Embryonic facial prominence (tissue), 1 donor: ENCODE measurements around the gene XRN2.
"Not testable (repeated sequence)": the region's sequence is repeated elsewhere in the genome, so short reads cannot be mapped to it uniquely, and the experiment has no call there.

Experiments used
- DNase-seq: peaks from one replicate; pipeline ENCODE4 v3.0.0-alpha.2; 2016; ENCODE audit errors: extremely low spot score

The XRN2 gene

DNA sequence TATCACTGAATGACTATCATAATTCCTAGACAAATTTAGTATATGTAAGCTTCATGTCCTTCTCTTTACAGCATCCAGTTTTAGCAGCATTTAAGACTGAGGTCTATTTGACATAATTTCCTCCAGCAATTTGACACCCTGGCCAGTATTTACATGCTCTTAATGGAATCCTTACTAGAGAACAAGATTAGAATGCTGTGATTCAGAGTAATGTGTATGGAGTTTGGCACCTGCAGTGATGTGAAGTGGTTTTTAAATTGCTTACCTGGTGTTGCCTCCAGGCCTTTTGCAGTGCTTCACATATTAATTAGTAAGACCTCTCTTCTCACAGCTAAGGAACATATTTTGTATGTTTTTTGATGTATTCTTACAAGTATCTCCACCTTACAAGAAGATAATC lies 84.4 kb downstream of the XRN2 start:
- DNase-seq = no peak

DNA sequence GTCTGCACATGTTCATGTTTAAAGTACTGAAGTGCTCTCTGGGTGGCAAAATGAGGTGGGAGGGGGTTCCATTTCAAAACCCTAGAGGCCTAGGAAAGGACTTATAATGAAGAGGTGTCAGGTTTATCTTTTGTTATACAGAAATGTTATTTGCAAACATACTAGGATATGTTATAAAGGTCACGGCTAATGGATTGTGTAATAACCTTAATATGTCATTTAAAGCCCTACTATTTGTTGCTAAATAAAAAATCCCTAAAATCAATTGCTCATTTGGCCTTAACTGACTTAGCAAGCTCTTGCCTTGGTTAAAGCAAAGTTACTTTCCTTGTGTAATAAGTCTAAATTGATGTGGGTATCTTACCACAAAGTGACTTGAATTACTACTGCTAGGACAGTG lies 85.4 kb downstream of the XRN2 start:
- no peak for DNase-seq

DNA sequence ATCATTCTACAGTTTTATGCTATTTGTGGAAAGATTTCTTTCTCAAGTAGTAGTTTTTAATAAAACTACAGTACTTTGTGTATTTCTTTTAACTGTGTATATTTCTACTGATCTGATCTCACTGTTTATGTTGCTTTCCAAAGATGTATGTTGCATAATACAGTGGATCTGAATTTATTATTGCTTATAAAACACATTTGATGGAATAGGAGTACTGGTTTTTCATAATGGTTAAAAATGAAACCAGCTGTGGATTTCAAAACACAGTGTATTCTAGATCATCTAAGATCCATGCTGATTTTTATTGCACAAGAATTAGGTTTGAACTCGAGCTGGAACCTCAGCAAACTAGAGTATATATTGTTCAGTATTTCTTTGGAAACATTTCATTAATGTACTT lies 86.2 kb downstream of the XRN2 start:
- no peak for DNase-seq

DNA sequence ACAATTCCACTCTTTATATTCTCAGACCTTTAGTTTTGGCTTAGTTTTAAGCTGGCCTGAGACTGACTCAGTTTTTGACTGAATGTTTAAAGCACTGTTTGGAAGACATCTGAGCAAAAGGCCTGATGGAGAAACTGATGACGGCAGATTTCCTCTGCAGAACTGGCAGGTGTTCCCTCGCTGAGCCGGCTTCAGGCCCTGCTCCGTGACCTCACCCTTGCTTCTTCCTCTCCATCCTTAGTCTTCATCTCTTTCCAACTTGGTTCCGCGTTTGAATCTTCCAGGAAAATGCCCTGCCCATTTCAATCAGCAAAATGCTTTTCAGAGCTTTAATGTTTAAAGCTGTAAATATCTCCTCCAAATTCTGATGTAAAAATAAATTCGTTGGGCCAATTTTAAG lies 87.6 kb downstream of the XRN2 start:
- DNase-seq = no peak

DNA sequence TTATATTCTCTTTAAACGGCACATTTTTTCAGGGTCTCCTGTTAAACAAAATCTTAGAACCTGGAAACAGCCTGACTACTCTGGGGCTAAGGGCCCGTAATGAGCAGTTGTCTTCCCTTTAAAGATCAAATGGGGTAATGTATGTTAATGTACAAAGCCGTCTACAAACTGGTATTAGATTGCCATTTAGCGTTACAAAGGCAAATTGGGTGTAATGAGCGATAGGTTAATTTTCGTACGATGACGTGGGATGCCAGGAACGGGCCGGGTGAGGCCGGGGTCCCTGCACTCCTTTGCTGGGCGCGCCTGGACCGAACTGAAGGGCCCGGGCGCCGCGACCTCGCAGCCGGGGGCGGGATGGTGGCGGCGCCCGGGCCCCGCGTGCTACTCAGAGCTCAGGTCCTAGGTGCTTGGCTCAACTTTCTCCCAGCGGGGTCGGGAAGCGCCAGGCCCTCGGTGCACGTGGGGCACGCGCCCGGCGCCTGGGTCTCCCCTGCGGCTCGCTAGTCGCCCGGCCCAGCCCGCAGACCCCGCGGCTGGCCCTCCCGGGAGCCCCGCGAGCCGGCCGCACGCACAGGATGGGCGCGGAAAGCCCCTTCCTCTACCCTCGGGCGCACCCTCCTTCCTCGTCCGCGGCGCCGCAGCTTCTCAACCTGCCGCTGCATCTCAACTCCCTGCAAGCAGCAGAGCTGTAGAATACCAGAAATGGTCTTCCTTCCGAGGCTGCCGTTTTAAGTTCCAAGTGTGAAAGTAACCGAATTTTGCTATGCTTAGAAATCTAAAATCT lies 88.2 kb downstream of the XRN2 start:
- no peak for DNase-seq

DNA sequence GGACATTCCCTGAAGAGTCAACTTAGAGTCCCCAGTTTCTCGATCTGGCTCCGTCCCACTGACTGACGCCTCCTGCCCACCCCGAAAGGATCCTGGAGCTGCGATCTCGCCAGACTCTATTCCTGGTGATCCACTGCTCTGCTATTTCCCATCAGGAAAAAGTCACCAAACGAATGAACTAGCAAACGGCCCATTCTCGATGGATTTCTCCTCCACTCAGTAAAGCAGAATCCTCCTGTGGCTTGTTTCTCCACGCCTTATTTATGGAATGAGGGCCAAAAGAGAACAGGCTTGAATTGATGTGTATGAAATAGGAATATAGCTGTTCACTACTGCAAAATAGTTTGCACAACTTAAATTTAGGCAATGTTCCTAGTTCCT lies 88.8 kb downstream of the XRN2 start:
- DNase-seq = no peak

DNA sequence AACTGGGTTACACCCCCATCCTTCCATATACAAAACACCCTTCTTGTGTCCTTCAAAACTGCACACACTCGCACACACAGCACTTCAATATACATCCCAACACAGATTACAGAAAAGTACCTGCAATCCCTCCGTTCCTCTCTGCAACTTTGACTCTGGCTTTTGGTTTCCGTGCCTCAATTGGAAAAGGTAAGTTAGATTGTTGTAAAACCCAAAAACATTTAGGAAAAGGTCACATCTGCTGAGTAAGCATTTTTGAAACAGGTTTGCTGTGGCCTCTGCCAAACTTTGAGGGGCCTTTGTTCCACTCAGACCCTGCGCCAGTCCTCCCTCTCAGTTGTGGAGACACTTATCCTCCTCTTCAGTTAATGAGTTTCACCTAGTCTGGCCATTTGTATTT lies 90.0 kb downstream of the XRN2 start:
- DNase-seq = no peak

DNA sequence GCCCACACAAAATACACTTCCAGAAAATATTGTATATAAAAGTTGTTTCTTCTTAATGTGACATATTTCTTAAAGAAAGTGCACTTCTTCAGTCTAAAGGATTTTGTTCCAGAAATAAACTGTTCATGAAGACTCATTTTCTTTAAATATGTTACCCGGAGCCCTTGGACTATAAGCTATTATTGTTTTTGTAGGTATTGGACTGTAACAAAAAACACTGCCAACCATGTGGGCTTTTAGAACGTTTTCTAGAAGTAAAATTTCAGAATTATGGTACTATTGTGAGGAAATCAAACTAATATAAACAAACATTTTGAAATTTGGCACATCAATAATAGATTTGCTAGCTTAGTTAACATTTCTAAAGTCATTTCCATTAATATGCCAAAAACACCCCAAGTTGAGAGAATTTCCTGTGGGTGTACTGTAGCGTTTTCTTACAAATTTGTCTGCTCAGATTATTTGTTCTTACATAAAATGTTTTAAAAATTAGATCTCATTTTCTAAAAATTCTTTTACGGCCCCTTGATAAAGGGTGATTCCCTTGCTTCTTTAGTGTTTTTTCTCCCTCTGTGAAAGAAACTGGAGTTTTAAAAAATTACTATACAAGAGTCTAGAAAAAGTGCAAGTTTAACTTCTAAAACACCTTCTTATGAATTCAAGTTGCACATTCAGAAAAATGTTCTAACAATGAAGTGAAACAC lies 90.8 kb downstream of the XRN2 start:
- no peak for DNase-seq

DNA sequence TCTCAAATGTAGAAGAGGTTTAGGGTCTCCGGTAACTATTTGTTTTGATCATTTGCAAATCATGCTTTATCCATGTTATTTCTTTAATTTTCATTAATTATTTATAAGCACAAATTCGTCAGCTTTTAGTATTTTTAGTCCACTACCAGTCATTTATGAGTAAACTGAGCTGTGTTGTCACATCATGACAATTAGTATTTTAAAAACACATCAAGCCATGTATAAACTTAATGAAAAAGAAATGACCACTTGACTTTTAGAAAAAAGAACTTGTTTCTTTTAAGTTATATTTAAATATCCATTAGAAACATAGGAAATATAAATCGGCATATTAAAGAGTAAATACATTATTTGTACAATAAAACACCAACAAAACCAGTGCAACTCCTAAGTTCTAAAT lies 91.4 kb downstream of the XRN2 start:
- DNase-seq = no peak

DNA sequence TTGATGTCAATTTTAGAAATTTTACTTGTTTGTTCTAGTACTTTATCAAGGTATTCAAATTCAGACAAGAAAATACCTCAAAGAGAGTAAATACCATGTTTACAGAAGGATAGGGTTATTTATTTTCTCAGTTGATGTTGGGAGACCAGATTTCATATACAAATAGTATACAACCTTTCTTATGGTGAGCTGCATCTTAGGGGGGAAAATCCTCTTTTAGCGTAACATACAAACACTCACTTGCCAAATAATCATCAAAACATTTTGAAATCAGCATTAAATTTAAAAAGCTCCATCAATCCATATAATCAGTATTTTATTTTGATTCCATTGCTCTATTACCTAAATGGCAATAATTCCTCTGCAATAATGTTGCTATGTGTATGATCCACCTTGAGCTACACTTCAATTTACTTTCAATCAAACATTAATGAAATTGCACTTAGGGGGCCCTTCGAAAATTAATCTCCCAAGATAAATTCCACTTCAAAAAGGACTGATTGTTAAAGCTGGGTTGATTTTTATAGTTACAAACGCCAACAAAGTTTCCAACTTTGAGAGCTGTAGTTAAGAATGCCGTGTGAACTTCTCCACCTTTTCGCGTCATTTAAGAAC lies 92.0 kb downstream of the XRN2 start:
- no peak for DNase-seq

DNA sequence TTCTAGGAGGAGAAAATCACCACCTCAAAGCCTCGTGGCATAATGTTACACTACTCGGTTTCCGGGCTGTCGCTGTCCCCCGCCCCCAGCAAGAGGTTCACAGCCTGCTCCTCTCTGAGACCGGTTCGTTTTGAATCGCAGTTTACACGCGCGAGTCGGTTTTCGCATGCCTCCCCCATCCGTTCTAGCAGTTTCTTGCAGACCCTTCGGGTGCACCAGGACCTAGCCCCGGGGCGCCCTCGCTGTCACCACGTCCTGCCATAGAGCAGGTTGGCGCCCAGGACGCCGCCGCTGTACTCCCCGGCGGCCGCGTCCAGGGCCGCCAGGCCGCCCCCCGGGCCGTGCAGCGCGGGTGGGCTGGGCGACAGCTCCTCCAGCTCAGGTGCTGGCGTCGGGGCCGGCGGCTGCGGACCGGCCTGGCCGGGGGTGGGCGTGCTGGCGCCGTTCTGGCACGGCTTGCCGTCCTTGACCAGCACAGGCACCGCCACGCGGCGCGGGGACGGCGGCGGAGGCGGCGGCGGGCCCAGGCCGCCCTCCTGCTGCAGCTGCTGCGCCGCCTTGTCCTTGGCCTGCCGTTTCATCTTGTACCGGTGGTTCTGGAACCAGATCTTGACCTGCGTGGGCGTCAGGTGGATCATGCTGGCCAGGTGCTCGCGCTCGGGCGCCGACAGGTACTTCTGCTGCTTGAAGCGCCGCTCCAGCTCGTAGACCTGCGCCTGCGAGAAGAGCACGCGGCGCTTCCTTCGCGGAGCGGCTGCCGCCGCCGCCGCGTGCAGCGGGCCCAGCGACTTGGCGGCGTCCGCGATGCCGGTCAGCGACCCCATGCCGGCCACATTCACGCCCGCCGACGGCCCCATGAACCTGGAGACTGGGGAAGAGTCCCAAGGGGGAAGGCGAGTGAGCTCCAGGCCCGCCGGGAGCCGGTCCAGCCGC lies 92.8 kb downstream of the XRN2 start:
- DNase-seq = no peak

DNA sequence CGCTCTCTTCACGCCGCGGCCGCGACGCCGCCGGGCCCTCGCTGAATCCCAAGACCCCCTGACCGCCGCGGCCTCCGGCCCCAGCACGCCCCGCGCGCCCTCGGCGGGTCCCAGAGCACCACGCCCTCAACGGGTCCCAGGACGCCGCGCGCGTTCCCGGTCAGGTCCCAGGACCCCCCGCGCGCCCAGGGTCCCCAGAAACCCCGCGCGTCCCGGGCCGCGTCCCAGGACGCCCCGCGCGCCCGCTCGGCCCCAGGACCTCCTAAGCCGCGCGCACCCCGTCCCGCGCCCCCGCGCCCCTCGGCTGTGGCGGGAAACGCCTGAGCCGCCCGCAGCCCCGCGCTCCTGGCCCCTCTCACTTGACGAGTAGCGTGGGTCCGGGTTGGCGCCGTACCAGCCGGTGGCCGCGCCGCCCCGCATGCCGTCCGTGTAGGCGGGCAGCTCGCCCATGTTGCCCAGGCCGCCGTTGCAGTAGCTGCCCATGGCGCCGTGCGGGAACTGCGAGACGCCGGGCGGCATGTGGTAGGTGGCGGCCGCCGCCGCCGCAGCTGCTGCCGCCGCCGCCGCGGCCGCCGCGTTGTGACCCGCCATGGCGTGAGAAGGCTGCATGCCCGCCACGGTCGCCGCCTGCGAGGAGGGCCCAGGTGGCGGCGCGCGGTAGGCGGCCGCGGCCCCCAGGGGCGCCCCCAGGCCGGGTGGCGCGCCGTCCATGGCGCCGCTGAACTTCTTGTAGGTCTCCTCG lies 93.6 kb downstream of the XRN2 start:
- DNase-seq = no peak

DNA sequence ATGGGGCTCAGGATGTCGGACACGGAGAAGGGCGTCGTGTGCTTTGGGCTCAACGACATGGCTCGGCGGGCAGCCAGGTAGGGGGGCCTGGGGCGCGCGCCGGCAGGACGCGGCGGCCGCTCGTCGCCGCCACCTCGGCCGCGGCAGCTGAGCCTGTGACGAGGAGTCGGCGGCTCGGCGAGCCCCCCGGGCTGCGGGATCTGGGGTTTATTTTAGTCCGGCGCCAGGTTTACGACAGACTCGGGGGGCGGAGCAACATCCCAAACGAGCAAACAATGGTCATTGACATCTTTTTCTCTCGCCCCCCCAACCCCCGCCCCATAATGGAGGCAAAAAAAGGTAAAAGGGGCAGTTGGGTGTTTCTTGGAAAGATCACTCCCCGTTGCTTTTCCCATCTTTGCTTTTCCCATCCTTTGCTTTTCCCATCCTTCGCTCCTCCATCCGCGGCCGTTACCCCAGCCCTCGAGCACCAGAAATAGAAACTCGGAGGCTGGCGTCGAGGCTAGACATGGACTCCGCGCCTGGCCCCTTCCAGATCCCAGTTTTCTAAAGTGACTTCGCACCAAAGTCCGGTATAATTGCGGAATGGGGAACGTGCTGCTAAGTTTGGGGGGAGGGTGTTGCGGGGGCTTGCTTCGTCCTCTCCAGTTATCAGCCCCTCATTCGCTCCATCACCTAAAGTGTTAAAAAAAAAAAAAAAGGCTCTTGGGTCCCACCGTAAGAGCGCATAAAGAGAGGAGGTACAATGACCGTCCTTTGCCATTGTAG lies 94.4 kb downstream of the XRN2 start, which contains the start of gene NKX2-4:
NKX2-4 (minus strand) TSS at position 186 of the 768 bp plus-strand sequence; CDS start at position 59, 127 bp downstream.
- no peak for DNase-seq

DNA sequence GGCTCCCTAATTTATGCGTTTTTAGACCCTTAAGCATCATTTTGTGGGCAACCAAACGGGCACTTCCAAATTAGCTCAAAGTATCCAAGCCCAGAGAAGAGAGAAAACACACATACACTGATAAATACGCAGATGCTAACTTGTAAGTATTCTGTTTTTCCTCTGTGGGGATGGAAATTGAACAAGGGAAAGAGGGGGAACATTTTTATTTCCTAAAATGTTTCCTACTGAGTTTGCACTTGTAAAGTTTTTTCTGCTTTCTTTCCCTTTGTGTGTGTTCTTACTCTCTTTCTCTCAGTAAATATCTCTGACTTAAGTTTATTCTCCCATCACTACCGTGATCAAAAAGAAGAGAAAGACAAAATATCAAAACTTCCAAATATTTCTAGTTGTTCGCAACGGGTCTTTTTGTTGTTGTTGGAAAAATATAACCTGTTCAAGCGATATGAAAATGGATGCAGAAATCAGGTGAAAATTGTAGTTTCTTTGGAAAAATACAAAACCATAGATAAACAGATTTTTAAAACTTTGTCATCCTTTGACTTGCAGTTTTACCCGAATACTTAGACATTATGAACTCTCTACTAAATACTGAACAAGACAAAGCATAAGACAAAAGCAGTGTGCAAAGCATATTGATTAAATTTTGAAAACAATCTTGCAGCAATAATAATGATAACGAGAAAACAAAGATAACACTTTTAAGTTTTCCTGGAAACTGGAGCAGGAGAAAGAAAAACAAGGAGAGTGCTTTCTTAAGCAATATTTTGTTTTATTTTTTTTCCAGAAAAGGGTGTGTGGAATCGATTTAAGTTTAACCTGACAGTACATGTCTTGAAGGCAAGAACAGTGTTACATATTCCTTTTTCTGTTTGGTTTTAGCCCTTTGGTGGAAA lies 95.2 kb downstream of the XRN2 start:
- DNase-seq = no peak

DNA sequence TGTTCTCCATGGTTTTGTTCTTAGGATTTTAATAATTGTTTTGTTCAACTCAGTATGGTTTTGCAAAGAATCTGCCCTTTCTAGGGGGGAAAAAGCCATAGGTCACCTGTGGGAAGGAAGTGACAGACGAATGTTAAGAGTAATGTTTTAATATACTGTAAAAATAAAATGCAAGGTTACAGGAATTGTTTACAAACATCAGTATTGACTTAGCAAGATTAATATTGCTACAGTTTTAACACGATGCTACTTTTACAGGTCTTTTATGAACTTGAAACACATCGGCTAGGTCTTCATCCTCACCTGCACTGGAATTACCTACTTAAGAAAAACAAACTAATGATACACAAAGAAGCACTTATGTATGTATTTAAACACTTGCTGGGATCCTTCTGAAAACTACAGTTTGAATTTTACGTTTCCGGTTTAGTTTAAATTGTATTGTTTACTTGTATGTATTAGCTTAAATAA lies 95.9 kb downstream of the XRN2 start:
- DNase-seq = no peak

DNA sequence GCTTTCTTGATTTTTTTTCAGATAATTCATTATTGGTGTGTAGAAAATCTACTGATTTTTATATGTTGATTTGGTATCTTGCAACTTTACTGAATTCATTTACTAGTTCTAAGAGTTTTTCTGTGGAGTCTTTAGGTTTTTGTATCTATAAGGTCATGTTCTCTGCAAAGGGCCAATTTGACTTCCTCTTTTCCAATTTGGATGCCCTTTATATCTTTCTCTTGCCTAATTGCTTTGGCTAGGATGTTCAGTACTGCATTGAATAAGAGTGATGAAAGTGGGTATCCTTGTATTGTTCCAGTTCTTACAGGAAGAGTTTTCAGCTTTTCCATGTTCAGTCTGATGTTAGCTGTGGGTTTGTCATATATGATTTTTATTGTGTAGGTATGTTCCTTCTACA lies 108.6 kb downstream of the XRN2 start:
- no peak for DNase-seq

DNA sequence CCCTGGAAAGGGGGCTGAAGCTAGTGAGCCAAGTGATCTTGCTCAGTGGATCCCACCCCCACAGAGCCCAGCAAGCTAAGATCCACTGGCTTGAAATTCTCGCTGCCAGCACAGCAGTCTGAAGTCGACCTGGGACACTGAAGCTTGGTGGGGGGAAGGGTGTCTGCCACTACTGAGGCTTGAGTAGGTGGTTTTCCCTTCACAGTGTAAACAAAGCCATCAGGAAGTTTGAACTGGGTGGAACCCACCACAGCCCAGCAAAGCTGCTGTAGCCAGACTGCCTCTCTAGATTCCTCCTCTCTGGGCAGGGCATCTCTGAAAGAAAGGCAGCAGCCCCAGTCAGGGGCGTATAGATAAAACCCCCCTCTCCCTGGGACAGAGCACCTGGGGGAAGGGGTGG lies 110.9 kb downstream of the XRN2 start:
- DNase-seq = not testable (repeated sequence)

DNA sequence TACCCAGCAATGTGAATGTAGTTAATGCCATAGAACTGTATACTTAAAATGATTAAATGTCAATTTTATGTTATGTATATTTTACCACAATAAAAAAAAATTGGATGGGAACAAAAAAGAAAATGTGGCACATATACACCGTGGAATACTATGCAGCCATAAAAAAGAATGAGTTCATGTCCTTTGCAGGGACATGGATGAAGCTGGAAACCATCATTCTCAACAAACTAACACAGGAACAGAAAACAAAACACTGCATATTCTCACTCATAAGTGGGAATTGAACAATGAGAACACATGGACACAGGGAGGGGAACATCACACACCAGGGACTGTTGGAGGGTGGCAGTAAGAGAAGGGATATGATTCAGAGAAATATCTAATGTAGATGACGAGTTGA lies 116.0 kb downstream of the XRN2 start:
- DNase-seq = not testable (repeated sequence)

DNA sequence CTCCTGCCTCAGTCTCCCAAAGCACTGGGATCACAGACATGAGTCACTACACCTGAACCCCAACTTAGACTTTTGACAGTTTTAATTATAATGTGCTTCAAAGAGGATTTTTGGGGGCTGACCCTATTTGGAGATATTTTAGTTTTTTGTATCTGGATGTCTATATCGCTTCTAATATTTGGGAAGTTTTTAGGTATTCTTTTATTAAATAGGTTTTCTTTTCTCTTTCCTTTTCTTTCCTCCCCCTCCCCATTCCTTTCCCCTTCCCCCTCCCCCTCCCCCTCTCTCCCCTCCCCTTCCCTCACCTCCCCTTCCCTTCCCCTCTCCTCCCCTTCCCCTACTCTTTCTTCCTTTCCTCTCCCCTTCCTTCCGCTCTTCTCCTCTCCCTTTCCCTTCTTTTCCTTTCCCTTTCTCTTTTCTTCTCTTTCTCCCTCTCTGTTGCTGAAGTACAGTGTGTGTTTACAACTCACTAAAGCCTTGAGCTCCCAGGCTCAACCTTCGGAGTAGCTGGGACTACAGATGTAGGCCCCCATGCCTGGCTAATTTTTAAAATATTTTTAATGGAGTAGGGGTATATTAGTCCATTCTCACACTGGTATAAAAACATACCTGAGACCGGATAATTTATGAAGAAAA lies 118.6 kb downstream of the XRN2 start:
- DNase-seq = no peak
